Measurements from ENCODE around the gene CDHR2. TPM values are rescaled to one million over a fixed set of nuclear protein-coding genes. Genes with fewer than 3 reads are reported as not detected.
A peak's percentile ranks its signal among the peaks of the same experiment; 100 is the strongest.

The CDHR2 gene, protein sequence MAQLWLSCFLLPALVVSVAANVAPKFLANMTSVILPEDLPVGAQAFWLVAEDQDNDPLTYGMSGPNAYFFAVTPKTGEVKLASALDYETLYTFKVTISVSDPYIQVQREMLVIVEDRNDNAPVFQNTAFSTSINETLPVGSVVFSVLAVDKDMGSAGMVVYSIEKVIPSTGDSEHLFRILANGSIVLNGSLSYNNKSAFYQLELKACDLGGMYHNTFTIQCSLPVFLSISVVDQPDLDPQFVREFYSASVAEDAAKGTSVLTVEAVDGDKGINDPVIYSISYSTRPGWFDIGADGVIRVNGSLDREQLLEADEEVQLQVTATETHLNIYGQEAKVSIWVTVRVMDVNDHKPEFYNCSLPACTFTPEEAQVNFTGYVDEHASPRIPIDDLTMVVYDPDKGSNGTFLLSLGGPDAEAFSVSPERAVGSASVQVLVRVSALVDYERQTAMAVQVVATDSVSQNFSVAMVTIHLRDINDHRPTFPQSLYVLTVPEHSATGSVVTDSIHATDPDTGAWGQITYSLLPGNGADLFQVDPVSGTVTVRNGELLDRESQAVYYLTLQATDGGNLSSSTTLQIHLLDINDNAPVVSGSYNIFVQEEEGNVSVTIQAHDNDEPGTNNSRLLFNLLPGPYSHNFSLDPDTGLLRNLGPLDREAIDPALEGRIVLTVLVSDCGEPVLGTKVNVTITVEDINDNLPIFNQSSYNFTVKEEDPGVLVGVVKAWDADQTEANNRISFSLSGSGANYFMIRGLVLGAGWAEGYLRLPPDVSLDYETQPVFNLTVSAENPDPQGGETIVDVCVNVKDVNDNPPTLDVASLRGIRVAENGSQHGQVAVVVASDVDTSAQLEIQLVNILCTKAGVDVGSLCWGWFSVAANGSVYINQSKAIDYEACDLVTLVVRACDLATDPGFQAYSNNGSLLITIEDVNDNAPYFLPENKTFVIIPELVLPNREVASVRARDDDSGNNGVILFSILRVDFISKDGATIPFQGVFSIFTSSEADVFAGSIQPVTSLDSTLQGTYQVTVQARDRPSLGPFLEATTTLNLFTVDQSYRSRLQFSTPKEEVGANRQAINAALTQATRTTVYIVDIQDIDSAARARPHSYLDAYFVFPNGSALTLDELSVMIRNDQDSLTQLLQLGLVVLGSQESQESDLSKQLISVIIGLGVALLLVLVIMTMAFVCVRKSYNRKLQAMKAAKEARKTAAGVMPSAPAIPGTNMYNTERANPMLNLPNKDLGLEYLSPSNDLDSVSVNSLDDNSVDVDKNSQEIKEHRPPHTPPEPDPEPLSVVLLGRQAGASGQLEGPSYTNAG (N-terminal part only)
- under 1 TPM; 0.33 to 0.40 TPM for total RNA-seq

DNA sequence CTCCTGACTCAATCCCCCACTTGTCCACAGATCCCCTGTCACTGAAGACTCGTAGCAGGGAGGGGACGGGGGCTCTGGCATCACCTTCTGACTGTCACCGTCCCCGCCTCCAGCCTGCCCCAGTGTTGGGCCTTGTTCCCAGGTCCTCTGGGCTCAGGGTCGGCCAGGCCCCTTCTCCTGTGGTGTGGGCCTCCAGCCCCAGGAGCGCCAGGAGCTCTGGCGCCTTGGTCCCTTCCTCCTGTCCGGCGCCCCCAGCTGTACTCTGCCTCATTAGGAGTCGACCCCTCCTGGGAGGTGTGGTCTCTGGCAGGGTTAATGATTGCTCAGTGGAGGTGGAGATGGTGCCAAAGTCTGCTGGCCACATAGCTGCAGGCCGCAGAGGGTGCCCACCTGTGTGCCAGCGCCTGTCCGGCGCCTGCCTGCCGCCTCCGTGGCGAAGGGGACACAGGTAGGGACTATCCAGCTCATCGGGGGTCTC, at the start of gene CDHR2:
Gene CDHR2 (plus strand): TSS at position 376 of the 478 bp plus-strand sequence. CDS start 16,011 bp downstream, outside the sequence.
- Mint-ChIP-seq H3K9me3 (no peaks in the 10 kb centered on the region), H3K27ac (peak within 1 kb of the TSS in 1 of 2 donors; percentile 85), H3K4me1 (ENCODE audit: low read depth in 2 of 2) (peaks cover 11 to 23% of the 10 kb centered on the region in 2 donors), H3K4me3 (peak within 1 kb of the TSS; percentile 49), H3K27me3 (no peaks in the 10 kb centered on the region), H3K36me3 (no peaks in the 10 kb centered on the region)
- peak; percentile 39 for DNase-seq (ENCODE audit: low spot score)
- no peak for ATAC-seq

DNA sequence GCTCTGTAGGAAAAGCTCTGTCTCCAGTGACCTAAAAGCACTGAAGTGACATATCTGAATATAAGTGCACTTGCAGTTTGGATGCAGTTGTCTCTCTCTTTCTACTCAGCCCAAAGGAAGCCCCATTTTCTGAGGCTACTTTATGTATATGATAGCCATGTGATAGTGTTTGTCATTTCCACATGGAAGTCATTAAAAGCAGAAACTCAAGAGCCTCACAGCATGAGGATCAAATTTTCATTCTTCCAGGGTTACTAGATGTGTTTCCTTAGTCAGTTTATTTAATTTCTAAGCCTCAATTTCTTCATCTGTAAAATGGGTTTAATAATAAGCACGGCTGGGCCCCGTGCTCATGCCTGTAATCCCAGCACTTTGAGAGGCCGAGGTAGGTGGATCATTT, 48.6 kb upstream of the CDHR2 start:
- DNase-seq (ENCODE audit: low spot score), result no peak
- H3K27ac Mint-ChIP-seq, result no peak overlapping the region
- peaks cover 23% of the 10 kb centered on the region for H3K36me3 Mint-ChIP-seq
- ATAC-seq, result no peak
- H3K4me3 Mint-ChIP-seq, result no peak overlapping the region
- no peaks in the 10 kb centered on the region for H3K27me3 Mint-ChIP-seq
- H3K9me3 Mint-ChIP-seq, result no peaks in the 10 kb centered on the region
- H3K4me1 Mint-ChIP-seq (ENCODE audit: low read depth in 2 of 2), result no peaks in the 10 kb centered on the region

DNA sequence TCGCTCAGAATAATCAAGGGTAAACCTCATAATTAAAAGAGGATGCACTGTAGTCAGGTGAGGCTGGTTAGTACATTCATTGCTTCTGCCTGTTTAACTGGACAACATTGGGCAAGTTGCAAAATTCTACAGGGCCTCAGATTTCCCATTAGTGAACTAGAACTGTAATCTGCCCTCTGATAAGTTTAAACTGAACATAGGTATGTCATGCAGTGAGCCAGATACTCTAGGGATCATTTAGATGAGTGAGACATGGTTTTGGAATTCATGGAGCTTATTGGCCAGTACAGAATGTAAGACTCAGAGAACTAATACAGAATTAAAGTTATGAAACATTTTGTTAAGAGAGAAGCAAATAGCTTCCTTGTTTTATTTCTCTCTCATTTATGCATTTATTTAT, 47.8 kb upstream of the CDHR2 start:
- Mint-ChIP-seq H3K27me3 (no peaks in the 10 kb centered on the region), H3K9me3 (no peaks in the 10 kb centered on the region), H3K4me3 (no peak overlapping the region), H3K27ac (no peak overlapping the region), H3K4me1 (ENCODE audit: low read depth in 2 of 2) (no peaks in the 10 kb centered on the region), H3K36me3 (peaks cover 25% of the 10 kb centered on the region)
- ATAC-seq (no peak), DNase-seq (ENCODE audit: low spot score) (no peak)

DNA sequence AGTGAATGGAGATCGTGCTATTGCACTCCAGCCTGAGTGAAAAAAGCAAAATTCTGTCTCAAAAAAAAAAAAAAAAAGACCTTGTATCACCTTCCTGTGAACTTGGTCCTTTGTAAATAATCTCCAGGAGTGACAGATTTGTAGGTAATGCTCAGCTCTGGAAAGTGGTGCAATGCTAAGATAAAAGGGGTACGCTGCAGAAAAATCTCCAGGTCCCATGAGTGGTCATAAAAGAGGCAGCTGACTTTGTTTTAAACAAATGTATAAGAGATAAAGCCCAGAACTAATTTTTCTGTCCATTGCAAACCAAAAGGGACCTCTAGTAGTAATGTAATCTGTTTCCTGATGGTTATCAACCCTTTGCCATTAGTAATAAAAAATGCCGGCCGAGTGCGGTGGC, 45.6 kb upstream of the CDHR2 start:
- no peak overlapping the region for H3K4me3 Mint-ChIP-seq
- H3K27me3 Mint-ChIP-seq, result no peaks in the 10 kb centered on the region
- no peak for DNase-seq (ENCODE audit: low spot score)
- H3K9me3 Mint-ChIP-seq, result no peaks in the 10 kb centered on the region
- H3K27ac Mint-ChIP-seq, result no peak overlapping the region
- ATAC-seq, result no peak
- no peaks in the 10 kb centered on the region for H3K4me1 Mint-ChIP-seq (ENCODE audit: low read depth in 2 of 2)
- peaks cover 28% of the 10 kb centered on the region for H3K36me3 Mint-ChIP-seq

DNA sequence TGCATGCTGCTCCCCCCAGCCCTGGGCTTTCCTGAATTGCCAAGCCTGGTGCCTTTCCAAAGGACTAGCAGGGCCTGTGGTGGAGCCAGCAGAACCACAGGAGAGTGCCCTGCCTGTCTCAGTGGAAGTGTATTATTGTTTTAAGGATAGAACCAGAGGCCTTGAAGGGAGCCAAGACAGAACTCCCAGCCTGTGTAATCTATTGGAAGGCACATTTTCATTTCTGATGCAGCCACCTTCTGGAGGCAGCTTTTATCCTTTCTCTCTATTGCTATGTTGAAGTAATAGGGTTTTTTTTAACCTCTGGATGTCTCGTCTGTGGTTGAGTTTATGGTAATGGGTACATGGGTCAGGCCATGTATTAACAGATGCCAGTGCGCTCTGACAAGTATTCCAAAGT, 41.2 kb upstream of the CDHR2 start:
- no peak overlapping the region for H3K4me3 Mint-ChIP-seq
- no peaks in the 10 kb centered on the region for H3K27me3 Mint-ChIP-seq
- peaks cover 12% of the 10 kb centered on the region for H3K36me3 Mint-ChIP-seq
- no peaks in the 10 kb centered on the region for H3K9me3 Mint-ChIP-seq
- peaks cover 0 to 4% of the 10 kb centered on the region in 2 donors for H3K4me1 Mint-ChIP-seq (ENCODE audit: low read depth in 2 of 2)
- H3K27ac Mint-ChIP-seq, result no peak overlapping the region
- ATAC-seq (no peak), DNase-seq (ENCODE audit: low spot score) (no peak)

DNA sequence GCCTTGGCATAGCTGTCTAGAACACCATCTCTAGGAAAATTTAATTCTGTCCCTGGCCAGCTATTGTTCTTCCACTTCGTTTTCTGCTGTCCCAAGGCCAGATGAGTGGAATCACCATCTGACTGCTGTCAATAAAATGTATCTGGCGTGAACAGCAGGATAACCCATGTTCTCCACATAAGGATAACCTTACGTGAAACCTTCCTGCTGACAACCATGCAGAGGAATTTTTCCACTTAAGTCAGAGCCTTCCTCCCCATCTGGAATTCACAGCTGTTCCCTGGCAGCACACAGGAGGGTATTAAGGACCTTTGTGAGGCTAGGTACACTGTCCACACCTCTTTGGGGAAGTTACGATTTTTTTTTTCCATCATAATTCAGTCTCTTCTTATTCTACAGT, 40.5 kb upstream of the CDHR2 start:
- H3K4me3 Mint-ChIP-seq, result no peak overlapping the region
- no peak overlapping the region for H3K27ac Mint-ChIP-seq
- no peak for DNase-seq (ENCODE audit: low spot score)
- H3K36me3 Mint-ChIP-seq, result peaks cover 12% of the 10 kb centered on the region
- H3K27me3 Mint-ChIP-seq, result no peaks in the 10 kb centered on the region
- H3K4me1 Mint-ChIP-seq (ENCODE audit: low read depth in 2 of 2), result peaks cover 0 to 4% of the 10 kb centered on the region in 2 donors
- ATAC-seq, result no peak
- no peaks in the 10 kb centered on the region for H3K9me3 Mint-ChIP-seq

DNA sequence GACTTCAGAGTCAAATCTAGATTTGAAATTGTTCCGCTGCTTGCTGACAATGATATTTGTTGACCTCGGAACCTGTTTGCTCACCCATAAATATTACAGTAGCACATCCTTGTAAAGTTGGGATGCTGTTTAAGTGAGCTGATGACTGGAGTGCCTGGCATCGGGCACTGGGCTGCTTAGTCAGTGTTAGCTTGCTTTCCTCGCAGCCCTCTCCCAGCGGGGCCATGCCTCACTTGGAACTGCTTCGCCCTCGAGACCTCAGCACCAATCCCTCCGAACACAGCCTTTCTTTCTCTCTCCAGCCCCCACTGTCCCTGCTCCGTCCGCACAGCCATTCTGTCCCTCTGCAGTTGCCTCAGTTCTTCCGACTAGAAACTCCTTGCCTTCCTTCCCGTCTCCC, 35.4 kb upstream of the CDHR2 start:
- H3K27ac Mint-ChIP-seq, result peak overlapping the region in 1 of 2 donors; percentile 59
- ATAC-seq (no peak), DNase-seq (ENCODE audit: low spot score) (no peak)
- no peak overlapping the region for H3K4me3 Mint-ChIP-seq
- no peaks in the 10 kb centered on the region for H3K36me3 Mint-ChIP-seq
- H3K9me3 Mint-ChIP-seq, result no peaks in the 10 kb centered on the region
- H3K4me1 Mint-ChIP-seq (ENCODE audit: low read depth in 2 of 2), result peaks cover 10 to 21% of the 10 kb centered on the region in 2 donors
- H3K27me3 Mint-ChIP-seq, result no peaks in the 10 kb centered on the region

DNA sequence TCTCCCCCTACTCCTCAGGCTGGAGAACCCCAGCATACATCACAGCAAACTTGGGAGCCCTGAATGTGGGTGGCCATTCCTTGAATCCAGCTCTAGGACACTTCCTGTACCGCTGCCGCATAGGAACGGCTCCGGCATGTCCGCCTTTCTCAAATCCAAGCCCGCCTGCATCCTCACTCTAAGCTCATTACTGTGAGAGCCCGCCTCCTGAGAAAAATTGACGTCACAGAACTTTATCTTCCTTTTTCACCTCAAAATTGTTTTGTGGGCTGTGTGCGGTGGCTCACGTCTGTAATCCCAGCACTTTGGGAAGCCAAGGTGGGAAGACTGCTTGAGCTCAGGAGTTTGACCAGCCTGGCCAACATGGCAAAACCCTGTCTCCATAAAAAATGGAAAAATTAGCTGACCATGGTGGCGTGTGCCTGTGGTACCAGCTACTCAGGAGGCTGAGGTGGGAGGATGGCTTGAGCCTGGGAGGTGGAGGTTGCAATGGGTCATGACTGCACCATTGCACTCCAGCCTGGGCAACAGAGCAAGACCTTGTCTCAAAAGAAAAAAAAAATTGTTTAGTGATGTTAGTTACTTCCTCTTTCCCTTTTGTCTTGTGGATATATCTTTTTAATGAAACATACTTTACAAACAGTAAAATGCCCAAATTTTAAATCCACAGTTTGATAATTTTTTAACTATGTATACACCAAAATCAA, 34.7 kb upstream of the CDHR2 start:
- Mint-ChIP-seq H3K36me3 (no peaks in the 10 kb centered on the region), H3K9me3 (no peaks in the 10 kb centered on the region), H3K27me3 (no peaks in the 10 kb centered on the region), H3K4me1 (ENCODE audit: low read depth in 2 of 2) (peaks cover 10 to 21% of the 10 kb centered on the region in 2 donors), H3K27ac (peak overlapping the region in 1 of 2 donors; percentile 59), H3K4me3 (no peak overlapping the region)
- ATAC-seq (no peak), DNase-seq (ENCODE audit: low spot score) (no peak)

DNA sequence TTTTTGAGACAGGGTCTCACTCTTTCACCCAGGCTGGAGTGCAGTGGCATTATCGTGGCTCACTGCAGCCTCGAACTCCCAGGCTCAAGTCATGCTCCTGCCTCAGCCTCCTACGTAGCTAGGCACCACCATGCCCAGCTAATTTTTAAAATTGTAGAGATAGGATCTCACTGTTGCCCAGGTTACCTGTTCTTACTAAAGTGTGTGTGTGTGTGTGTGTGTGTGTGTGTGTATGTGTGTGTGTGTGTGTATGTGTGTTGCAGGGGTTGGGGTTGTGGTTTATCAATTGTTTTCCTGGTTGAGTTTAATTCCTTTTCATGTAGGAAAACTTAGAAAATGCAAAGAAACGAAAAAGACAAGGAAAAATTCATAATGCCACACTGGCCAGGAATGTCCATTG, 33.7 kb upstream of the CDHR2 start:
- no peak for ATAC-seq
- no peaks in the 10 kb centered on the region for H3K36me3 Mint-ChIP-seq
- peaks cover 10 to 22% of the 10 kb centered on the region in 2 donors for H3K4me1 Mint-ChIP-seq (ENCODE audit: low read depth in 2 of 2)
- no peaks in the 10 kb centered on the region for H3K9me3 Mint-ChIP-seq
- DNase-seq (ENCODE audit: low spot score), result no peak
- no peak overlapping the region for H3K27ac Mint-ChIP-seq
- no peaks in the 10 kb centered on the region for H3K27me3 Mint-ChIP-seq
- no peak overlapping the region for H3K4me3 Mint-ChIP-seq

DNA sequence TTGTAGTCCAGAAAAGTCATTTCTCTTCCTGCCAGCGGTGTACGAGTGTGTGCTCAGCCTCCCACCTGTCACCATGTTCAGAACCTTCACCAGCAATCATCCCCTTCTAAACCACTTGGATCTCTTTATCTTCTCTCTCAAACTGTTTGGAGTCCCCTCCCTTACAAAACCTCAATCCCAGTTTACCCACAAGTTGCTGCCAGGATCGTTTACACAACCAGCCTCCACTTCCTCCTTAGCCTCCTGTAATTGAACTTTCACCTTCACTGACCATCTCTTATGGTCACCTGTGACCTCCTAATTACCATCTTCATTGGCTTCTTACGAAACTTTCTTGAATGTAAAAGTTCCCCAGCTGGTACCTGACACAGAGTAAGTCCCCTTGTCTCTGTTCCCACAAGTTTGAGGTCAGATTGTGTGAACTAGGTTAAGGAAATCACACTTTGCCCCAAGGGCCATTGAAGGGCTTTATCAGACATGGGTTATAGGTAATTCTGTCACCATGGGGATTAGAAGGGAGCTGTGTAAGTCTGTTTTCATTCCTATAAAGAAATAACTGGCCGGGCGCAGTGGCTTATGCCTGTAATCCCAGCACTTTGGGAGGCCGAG, 32.0 kb upstream of the CDHR2 start:
- DNase-seq (ENCODE audit: low spot score), result no peak
- Mint-ChIP-seq H3K27ac (peak overlapping the region; percentile 6 to 63), H3K9me3 (no peaks in the 10 kb centered on the region), H3K27me3 (no peaks in the 10 kb centered on the region), H3K4me1 (ENCODE audit: low read depth in 2 of 2) (peaks cover 10 to 30% of the 10 kb centered on the region in 2 donors), H3K4me3 (peak overlapping the region; percentile 54), H3K36me3 (no peaks in the 10 kb centered on the region)
- peak in 1 of 2 donors; percentile 66 for ATAC-seq

DNA sequence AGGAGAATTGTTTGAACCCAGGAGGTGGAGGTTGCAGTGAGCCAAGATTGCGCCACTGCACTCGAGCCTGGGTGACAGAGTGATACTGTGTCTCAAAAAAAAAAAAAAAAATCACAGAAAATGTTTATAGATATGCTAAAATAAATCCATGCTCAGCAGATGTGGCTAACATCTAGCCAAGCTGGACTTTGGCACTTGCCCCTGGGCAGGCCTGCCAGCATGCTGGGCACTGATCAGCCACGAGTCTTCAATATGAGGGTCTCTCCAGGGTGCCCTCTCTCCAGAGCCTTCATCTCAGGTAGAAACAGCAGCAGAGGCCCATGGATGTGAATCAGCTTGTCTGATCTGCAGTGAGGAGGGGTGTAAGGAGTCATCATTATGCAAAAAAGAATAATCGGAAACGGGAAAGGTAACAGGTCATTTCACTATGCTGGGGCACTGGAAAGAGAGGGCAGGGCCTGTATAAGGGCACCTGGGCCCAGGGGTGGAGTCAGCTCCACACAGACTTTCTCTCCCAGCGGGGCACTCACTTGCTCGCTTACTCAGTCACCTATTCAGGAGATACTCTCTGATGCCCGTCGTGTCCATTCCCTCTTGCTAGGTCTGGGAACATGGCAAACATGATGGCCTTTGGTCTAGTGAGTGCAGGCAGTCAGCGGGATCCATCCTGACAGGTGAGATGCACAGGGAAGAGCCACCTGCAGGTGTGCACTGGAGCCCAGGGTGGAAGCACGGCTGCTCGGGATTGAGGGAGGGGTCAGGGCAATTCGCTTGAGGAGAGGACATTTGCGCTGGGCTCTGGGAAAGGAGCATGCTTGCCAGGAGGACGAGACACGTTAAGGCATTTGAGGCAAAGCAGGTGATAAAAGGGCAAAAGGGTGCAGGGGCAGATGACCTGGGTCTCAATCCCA, 29.1 kb upstream of the CDHR2 start:
- H3K36me3 Mint-ChIP-seq, result no peaks in the 10 kb centered on the region
- no peaks in the 10 kb centered on the region for H3K9me3 Mint-ChIP-seq
- H3K27me3 Mint-ChIP-seq, result no peaks in the 10 kb centered on the region
- H3K27ac Mint-ChIP-seq, result no peak overlapping the region
- H3K4me1 Mint-ChIP-seq (ENCODE audit: low read depth in 2 of 2), result peaks cover 10 to 18% of the 10 kb centered on the region in 2 donors
- ATAC-seq (no peak), DNase-seq (ENCODE audit: low spot score) (no peak)
- H3K4me3 Mint-ChIP-seq, result no peak overlapping the region

DNA sequence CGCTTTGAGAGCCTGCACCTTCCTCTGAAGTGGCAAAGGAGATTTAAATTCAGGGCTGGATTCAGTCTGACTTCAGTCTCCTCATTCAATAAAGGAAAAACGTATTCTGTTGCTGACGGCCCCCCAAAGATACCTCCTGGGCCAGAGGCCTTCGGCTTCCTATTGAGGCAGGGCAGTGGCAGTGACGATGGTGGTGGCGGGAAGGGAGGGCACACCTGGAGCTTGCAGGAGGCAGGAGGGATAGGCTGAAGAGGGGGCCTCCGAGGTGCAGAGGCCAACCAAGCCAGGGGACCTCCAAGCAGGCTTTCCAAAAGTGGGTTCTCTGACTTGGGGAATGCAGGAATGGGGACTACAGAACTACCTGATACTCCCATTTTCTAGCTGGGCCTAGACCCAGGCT, 27.9 kb upstream of the CDHR2 start:
- Mint-ChIP-seq H3K27ac (no peak overlapping the region), H3K4me3 (no peak overlapping the region), H3K4me1 (ENCODE audit: low read depth in 2 of 2) (peaks cover 10 to 15% of the 10 kb centered on the region in 2 donors), H3K36me3 (no peaks in the 10 kb centered on the region), H3K27me3 (no peaks in the 10 kb centered on the region), H3K9me3 (no peaks in the 10 kb centered on the region)
- ATAC-seq (no peak), DNase-seq (ENCODE audit: low spot score) (no peak)
